ENCODE measurements around the gene NDP.

NDP gene

DNA sequence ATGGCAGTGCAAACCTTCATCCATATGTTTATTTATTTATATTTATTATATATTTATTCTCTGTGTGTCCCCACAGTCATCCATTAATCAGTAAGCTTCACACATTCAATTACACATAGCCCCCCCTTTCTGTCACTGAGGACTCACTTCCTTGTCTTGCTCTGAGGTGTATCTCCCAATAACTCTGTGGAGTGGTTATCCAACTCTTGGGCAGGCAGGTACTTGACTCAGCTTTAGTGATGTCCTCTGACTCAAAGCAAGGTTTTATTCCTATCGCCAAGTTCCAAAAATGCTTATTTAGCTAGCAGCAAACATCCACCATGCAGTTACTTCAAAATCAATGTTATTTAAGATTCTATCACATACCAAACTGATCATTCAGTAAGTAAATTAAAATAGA, 25.2 kb upstream of the NDP start:
- in situ Hi-C loops (cut with MboI; ENCODE audit: low sequenced_read_pairs, unreplicated experiment) = no loop called here
- no peak for DNase-seq (ENCODE audit: low spot score)

GRCh38 chrX:43996491-43996890, 23.3 kb upstream of the NDP start:
- in situ Hi-C loops (cut with MboI; ENCODE audit: low sequenced_read_pairs, unreplicated experiment) = no loop called here
- TF ChIP-seq, protein P1, sequence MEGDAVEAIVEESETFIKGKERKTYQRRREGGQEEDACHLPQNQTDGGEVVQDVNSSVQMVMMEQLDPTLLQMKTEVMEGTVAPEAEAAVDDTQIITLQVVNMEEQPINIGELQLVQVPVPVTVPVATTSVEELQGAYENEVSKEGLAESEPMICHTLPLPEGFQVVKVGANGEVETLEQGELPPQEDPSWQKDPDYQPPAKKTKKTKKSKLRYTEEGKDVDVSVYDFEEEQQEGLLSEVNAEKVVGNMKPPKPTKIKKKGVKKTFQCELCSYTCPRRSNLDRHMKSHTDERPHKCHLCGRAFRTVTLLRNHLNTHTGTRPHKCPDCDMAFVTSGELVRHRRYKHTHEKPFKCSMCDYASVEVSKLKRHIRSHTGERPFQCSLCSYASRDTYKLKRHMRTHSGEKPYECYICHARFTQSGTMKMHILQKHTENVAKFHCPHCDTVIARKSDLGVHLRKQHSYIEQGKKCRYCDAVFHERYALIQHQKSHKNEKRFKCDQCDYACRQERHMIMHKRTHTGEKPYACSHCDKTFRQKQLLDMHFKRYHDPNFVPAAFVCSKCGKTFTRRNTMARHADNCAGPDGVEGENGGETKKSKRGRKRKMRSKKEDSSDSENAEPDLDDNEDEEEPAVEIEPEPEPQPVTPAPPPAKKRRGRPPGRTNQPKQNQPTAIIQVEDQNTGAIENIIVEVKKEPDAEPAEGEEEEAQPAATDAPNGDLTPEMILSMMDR (IDR thresholded peaks at IDR 0.05; ENCODE audit: borderline replicate concordance, control extremely low read depth, extremely low read depth, insufficient read depth, missing control alignments) = no peak
- no peak for DNase-seq (ENCODE audit: low spot score)

More for the DNA sequence above, 25.2 kb upstream of the NDP start:
- TF ChIP-seq, protein P1 (IDR thresholded peaks at IDR 0.05; ENCODE audit: borderline replicate concordance, control extremely low read depth, extremely low read depth, insufficient read depth, missing control alignments) = no peak

GRCh38 chrX:43986083-43986482, 12.9 kb upstream of the NDP start:
- TF ChIP-seq, protein P1 (IDR thresholded peaks at IDR 0.05; ENCODE audit: borderline replicate concordance, control extremely low read depth, extremely low read depth, insufficient read depth, missing control alignments) = no peak
- in situ Hi-C loops (cut with MboI; ENCODE audit: low sequenced_read_pairs, unreplicated experiment) = no loop called here
- DNase-seq (ENCODE audit: low spot score) = no peak

GRCh38 chrX:43985511-43985910, 12.3 kb upstream of the NDP start:
- in situ Hi-C loops (cut with MboI; ENCODE audit: low sequenced_read_pairs, unreplicated experiment) = no loop called here
- DNase-seq (ENCODE audit: low spot score) = no peak
- TF ChIP-seq, protein P1 (IDR thresholded peaks at IDR 0.05; ENCODE audit: borderline replicate concordance, control extremely low read depth, extremely low read depth, insufficient read depth, missing control alignments) = no peak

DNA sequence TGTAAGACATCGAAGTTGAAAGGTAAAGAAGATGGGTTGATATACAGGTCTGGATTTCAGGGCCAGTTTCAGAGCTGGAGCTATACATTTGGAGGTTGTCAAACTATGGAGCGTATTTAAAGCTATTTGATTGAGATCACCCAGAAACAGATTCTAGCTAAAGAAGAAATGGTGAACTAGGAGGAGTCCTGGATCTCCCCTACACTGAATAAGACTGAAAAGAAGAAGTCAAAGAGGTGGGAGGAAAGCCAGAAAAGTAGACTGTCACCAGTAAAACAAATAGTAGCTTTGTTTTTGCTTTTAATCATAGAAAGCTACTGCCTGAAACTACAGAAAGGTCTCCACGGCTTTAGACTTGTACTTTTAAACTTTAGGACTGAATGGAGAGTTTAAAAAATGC, 5.0 kb upstream of the NDP start:
- DNase-seq (ENCODE audit: low spot score) = no peak
- TF ChIP-seq, protein P1 (IDR thresholded peaks at IDR 0.05; ENCODE audit: borderline replicate concordance, control extremely low read depth, extremely low read depth, insufficient read depth, missing control alignments) = no peak
- in situ Hi-C loops (cut with MboI; ENCODE audit: low sequenced_read_pairs, unreplicated experiment) = no loop called here

GRCh38 chrX:43976205-43976604, 3.0 kb upstream of the NDP start:
- DNase-seq (ENCODE audit: low spot score) = no peak
- in situ Hi-C loops (cut with MboI; ENCODE audit: low sequenced_read_pairs, unreplicated experiment) = no loop called here
- TF ChIP-seq, protein P1 (IDR thresholded peaks at IDR 0.05; ENCODE audit: borderline replicate concordance, control extremely low read depth, extremely low read depth, insufficient read depth, missing control alignments) = no peak

- no peak for DNase-seq (ENCODE audit: low spot score)
- TF ChIP-seq, protein P1 (IDR thresholded peaks at IDR 0.05; ENCODE audit: borderline replicate concordance, control extremely low read depth, extremely low read depth, insufficient read depth, missing control alignments) = no peak
- in situ Hi-C loops (cut with MboI; ENCODE audit: low sequenced_read_pairs, unreplicated experiment) = no loop called here
Measured at GRCh38 chrX:43975796-43976195, 2.6 kb upstream of the NDP start.

Data from GM13976 (cell line).